Measurements from ENCODE around the gene SPPL3.
A peak's percentile ranks its signal among the peaks of the same experiment; 100 is the strongest.

SPPL3 gene

GRCh38 chr12:120874547-120875245 is 29.5 kb downstream of the SPPL3 start:
- DNase-seq (ENCODE audit: low spot score): peak; percentile 61

- DNase-seq (ENCODE audit: low spot score): no peak
Observed at GRCh38 chr12:120873226-120873625, 30.9 kb downstream of the SPPL3 start.

- no peak for DNase-seq (ENCODE audit: low spot score)
Observed at GRCh38 chr12:120872487-120872886, 31.7 kb downstream of the SPPL3 start.

DNA sequence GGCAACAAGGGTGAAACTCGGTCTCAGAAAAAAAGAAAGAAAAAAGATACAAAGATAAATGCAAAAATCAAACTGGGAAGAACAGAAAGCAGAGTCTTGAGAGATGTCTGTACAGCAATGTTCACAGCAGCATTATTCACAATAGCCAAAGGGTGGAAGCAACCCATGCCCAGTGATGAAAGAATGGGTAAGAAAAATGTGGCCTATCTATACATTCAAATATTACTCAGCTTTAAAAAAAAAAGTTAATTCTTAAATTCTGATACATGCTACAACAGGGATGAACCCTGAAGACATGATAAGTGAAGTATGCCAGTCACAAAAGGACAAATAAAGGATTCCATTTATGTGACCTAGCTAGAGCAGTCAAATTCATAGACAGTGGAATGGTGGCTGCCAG is 33.7 kb downstream of the SPPL3 start:
- no peak for DNase-seq (ENCODE audit: low spot score)

DNA sequence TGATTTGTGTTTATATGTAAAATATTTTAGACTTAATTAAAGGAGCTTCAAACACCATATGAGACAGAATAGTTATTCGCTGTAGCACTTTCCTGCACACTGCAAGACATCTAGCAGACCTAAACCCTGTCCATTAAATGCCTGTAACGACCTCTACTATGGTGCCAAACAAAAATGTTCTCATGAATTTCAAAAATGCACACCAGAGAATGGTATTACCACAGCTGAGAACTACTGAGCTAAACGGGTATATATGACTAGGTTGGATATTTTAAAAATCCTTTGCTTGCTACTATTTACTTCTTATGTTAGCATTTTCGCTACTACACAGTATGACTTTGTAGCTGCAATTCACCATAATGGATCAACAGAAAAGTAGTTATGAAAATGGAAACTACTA is 34.8 kb downstream of the SPPL3 start:
- no peak for DNase-seq (ENCODE audit: low spot score)

DNA sequence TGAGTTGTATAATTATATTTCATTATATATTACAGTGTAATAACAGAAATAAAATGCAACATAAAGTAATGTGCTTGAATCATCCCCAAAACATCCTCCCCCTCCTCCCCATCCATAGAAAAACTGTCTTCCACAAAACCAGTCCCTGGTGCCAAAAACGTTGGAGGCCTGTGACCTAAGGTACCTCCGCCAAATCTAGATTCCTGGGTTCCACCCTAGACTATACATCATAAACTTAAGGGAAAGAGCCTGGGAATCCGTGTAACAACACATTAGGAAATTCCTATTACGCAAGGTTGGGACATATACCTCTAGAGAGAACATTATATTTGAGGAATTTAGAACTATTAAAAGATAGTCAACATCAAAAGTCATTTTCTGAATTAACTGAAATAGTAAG is 38.0 kb downstream of the SPPL3 start:
- no peak for DNase-seq (ENCODE audit: low spot score)

GRCh38 chr12:120865098-120865497 is 39.1 kb downstream of the SPPL3 start:
- no peak for DNase-seq (ENCODE audit: low spot score)

GRCh38 chr12:120862664-120863063 is 41.5 kb downstream of the SPPL3 start:
- no peak for DNase-seq (ENCODE audit: low spot score)

- DNase-seq (ENCODE audit: low spot score): no peak
Observed at GRCh38 chr12:120861074-120861795, 42.9 kb downstream of the SPPL3 start.

GRCh38 chr12:120858306-120859088 is 45.7 kb downstream of the SPPL3 start:
- DNase-seq (ENCODE audit: low spot score): no peak

DNA sequence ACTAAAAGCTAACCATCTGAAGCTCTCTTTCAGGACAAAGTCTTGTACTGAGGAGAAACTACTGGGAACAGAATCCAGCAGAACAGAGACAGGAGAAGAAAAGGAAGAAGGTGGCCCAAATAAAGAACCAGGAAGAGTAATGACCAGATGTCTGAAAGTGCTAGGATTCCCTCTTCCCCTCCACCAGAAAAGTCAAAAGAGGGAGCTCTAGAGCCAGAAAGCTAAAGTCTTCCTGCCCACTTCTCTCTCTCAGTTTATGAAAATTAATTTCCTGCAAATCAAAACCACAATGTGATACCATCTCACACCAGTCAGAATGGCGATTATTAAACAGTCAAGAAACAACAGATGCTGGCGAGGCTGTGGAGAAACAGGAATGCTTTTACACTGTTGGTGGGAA is 47.2 kb downstream of the SPPL3 start:
- DNase-seq (ENCODE audit: low spot score): no peak

- no peak for DNase-seq (ENCODE audit: low spot score)
Observed at GRCh38 chr12:120855823-120856588, 48.2 kb downstream of the SPPL3 start.

GRCh38 chr12:120854804-120855203 is 49.4 kb downstream of the SPPL3 start:
- DNase-seq (ENCODE audit: low spot score): no peak

DNA sequence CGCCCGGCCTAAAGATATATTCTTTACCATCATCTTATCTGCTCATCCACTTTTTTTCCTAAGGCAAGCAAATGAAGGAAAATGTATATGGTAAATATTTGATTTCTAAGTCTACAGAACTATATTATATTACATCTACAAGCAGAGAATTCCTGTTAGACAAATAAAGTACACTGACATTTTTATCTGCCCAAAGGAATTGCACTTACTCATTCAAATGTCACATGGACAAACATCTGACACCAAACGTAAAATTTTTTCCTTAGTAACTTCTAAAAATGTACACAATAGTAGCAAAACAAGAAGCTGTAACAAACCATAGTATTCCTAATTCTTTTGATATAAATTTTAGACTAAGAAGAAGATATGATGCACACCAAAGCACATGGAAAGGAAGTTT is 51.0 kb downstream of the SPPL3 start:
- no peak for DNase-seq (ENCODE audit: low spot score)

GRCh38 chr12:120851944-120852343 is 52.2 kb downstream of the SPPL3 start:
- DNase-seq (ENCODE audit: low spot score): no peak

- no peak for DNase-seq (ENCODE audit: low spot score)
Observed at GRCh38 chr12:120851444-120851843, 52.7 kb downstream of the SPPL3 start.

GRCh38 chr12:120849765-120850164 is 54.4 kb downstream of the SPPL3 start:
- no peak for DNase-seq (ENCODE audit: low spot score)

GRCh38 chr12:120847814-120848213 is 56.3 kb downstream of the SPPL3 start:
- DNase-seq (ENCODE audit: low spot score): no peak

GRCh38 chr12:120847392-120847791 is 56.8 kb downstream of the SPPL3 start:
- no peak for DNase-seq (ENCODE audit: low spot score)

DNA sequence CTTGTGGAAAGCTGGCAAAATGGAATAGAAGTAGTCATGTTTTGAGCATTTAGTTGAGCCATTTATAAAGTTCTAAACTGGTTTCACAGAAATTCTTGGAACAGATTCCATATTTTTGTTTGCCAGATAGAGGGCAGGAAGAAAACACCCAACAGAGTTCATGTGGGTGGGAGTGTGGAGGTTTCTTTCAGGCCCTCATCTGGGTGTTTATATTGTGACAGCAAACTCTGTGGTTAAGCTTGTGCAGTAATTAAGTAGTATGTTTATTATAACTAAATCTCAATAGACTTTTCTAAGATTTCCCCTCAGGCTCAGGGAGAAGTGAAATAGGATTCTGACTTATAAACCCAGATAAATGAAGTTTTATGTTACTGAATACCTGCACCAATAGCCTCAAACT is 57.4 kb downstream of the SPPL3 start:
- DNase-seq (ENCODE audit: low spot score): no peak

DNA sequence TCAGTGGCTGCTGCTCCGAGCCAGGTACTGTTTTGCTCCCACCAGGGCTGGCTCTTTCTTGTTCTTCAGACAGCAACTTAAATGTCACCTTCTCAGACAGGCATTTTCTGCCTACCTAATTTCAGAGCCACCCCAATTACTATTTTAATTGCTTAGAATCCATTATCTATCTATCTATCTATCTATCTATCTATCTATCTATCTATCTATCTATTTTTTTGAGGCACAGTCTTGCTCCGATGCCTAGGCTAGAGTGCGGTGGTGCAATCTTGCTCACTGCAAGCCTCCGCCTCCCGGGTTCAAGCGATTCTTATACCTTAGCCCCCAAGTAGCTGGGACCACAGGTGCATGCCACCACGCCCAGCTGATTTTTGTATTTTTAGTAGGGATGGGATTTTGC is 58.5 kb downstream of the SPPL3 start:
- no peak for DNase-seq (ENCODE audit: low spot score)

GRCh38 chr12:120844768-120845449 is 59.2 kb downstream of the SPPL3 start:
- DNase-seq (ENCODE audit: low spot score): no peak
